NCI-H345 treated with DMSO at 0.1 percent for 48 hours (cell line): Measurements from ENCODE around the gene NACA.
"Not testable (repeated sequence)": the region's sequence is repeated elsewhere in the genome, so short reads cannot be mapped to it uniquely, and the experiment has no call there.

Experiments
- DNase-seq: peaks from one replicate; lab custom pipeline; 2025; ENCODE audit not compliant: unreplicated experiment; lab: John Stamatoyannopoulos, UW

The NACA gene

DNA sequence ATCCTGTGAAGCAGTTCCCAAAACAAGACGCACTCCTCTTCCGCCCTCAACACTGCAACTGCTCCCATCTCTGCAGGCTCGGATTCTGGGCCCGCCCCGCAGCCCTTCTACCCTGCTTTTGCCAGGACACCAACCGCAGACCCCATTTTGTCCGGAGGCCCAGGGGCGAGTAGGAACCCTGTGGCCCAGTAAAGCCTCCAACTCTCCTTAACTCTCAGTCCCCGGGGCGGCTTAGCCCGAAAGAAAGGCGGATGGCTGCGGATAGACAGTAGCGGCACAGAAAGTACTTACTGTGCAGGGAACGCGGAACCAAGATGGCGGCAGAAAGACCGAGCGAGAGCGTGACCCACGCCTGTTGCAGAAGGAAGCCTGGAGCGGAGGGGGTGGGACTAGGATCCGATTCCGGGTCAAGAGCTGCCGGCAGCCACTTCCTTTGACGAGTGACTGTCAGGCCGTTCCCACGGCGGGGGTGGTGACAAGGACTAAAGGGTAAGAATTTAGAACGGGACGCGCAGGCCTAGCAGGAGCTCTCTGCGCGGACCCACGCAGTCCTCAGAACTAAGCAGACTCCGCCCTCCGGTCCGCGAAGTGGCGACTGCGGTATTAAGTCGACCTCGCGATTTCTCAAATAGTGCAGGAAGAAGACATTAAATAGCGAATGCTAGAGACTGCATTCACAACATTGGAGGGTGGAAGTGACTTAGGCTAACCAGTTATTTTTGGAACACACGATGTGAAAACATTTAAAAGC lies at the start of gene NACA:
Gene NACA (minus strand): TSS at position 328 of the 751 bp plus-strand sequence. CDS start 778 bp downstream, outside the sequence.
- peak; percentile 96 for DNase-seq

GRCh38 chr12:56773113-56773512 lies 48.0 kb upstream of the NACA start:
- DNase-seq, result no peak

GRCh38 chr12:56772625-56773024 lies 47.5 kb upstream of the NACA start:
- DNase-seq, result no peak

- DNase-seq, result no peak
Observed at GRCh38 chr12:56769868-56770267, 44.8 kb upstream of the NACA start.

DNA sequence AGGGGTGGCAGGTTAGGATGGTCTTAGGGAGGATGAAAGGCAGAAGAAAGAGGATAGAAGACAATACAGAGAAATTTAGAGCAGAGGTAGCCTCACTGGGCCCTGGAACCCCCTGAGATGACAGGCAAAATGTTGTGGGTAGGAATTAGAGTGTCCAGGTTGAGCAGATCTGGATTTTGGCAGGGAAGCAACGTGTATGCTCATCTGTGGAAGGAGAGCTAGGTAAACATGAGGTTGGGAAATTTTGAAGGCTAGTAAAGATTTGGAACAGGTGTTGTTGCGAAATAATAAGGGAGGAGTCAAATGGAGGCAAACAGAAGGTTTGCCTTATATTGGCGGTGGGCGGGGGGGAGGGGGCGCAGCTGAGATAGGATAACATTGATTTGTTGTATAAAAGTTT lies 43.3 kb upstream of the NACA start:
- no peak for DNase-seq

GRCh38 chr12:56766535-56766934 lies 41.4 kb upstream of the NACA start:
- DNase-seq, result no peak

DNA sequence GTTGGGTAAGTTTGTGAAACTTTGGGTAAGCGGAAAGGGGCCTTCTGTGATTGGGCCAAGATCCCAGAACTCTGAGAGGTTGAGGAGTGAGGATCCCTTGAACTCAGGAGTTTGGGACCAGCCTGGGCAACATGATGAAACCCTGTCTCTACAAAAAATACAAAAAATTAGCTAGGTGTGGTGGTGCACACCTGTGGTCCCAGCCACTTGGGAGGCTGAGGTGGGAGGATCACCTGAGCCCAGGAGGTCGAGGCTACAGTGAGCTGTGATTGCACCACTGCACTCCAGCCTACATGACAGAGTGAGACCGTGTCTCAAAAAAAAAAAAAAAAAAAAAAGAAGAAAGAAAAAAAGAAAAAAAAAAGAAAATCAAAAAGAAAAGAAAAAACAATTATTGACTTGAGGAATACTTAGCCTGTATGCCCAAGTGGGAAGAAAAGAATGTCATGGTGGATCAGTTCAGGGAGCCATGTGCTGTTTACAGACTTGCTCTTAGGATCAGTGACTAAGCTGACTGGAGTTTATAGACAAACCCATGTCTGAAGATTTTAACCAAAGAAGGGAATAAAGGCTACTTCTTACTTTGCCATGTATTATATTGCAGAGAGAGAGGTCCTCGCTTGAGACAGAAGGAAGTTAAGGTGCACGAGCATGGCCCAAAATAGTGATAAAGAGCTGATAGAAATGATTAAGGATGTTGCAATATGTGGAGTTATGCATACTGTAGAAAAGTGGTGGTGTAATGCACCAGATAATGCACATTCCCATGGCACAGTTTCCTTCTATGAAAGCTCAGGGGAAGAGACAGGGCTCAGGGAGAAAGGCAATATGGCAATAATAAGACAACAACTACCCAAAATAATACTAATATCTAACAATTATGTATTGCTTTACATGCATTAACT lies 38.9 kb upstream of the NACA start:
- no peak for DNase-seq

DNA sequence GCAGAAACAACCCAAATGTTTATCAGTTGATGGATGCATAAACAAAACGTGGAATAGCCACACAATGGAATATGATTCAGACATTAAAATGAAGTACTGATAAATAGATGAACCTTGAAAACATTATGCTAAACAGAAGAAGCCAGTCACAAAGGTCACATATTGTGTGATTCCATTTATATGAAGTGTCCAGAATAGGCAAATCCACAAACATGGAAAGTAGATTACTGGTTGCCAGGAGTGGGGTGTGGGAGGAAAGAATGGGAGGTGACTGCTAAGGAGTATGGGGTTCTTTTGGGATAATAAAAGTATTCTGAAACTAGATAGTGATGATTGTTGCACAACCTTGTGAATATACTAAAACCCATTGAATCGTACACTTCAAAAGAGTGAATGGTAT lies 36.7 kb upstream of the NACA start:
- no peak for DNase-seq

- DNase-seq, result no peak
Observed at GRCh38 chr12:56760460-56760859, 35.4 kb upstream of the NACA start.

DNA sequence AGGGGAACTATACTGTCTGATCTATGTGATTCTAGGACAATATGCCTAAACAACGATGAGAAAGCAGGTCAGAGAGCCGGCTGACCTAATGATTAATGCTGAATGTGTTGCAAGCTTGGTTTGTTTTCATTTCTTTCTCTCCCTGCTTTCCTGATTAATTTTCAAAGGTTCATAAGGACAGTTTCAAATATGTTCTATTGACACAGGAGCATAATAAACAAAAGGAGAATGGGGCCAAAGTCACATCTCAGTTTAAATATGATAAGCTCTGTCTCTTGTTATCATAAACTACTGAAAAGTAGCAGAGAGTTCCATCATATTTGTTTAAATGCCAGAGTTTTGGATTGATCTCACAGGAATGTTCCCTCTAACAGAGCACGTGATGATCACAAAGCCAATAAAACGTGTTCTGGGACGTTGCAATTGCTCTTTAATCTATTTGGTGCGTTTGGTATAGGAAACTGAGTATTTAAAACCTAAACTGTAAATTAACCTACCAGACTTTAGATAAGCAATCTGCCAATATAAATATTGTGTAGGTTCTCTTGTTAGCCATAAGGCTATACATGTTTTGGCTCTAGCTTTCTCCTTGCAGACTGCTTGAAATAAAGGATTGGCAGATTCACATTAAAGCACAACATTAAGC lies 34.3 kb upstream of the NACA start:
- no peak for DNase-seq

- no peak for DNase-seq
Observed at GRCh38 chr12:56758728-56759262, 33.7 kb upstream of the NACA start.

DNA sequence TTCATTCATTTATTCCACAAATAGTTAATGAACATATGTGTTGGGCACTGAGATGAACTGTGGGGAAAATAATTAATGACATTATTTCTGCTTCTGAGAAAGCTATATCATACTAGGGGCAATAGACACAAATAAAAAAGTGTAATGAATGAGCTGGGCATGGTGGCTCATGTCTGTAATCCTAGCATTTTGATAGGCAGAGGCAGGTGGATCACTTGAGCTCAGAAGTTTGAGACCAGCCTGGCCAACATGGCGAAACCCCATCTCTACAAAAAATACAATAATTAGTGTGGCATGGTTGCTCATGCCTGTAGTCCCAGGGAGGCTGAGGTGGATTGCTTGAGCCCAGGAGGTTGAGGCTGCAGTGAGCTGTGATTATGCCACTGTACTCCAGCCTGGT lies 32.9 kb upstream of the NACA start:
- DNase-seq, result not testable (repeated sequence)

DNA sequence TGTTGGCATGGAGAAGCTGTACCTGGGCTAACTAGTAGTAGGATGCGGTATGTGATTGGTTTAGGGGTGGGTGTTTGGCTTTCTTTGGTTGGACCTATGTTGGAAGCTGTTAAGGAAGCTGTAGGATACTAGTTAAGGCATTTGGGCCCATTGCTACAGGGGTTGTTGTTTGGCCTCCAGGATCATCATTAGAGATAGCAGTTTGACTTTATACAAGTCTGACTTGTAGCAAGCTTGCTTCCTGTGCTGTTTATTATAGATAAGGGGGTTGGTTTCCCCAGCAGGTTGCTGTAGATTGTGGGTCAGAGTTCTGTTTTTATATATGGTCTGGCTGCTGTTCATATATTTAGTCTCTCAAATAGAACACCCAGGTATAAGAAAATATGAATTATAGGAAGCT lies 28.5 kb upstream of the NACA start:
- DNase-seq, result no peak

GRCh38 chr12:56751712-56752598 lies 26.9 kb upstream of the NACA start, which contains the start of gene PRIM1:
TSS of gene PRIM1 (minus strand) at chr12:56752323. CDS start at chr12:56752298, 25 bp downstream.
- DNase-seq, result peak; percentile 87

DNA sequence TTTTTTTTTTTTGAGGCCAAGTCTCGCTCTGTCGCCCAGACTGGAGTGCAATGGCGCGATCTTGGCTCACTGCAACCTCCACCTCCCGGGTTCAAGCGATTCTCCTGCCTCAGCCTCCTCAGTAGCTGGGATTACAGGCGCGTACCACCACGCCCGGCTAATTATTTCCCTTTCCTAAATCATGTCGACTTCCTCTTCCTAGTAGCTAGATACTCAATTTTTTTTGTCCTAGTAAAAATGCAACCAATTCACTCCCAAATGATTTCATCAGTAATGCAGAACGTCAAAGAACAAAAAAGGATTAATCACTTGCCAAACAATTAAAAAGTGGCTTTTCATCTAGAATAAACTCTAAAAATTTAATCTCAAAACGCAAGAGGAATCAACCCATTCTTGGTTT lies 25.5 kb upstream of the NACA start:
- not testable (repeated sequence) for DNase-seq

DNA sequence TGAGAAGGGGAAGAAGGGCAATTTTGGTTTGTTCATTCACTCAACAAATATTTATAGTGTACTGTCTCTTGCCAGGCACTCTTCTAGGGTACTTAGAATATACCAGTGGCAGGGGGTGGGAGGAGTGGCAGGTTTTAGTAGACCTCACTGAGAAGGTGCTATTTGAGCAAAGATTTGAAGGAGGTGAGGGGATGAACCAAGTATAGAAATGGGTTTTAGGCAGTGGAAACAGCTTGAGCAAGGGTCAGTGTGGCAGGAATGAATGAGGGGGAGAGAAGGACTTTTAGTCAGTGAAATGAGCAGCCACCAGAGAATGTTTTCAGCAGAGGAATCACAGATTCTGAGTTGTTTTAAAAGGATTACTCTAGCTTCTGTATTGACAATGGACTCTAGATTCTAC lies 24.8 kb upstream of the NACA start:
- DNase-seq, result no peak

DNA sequence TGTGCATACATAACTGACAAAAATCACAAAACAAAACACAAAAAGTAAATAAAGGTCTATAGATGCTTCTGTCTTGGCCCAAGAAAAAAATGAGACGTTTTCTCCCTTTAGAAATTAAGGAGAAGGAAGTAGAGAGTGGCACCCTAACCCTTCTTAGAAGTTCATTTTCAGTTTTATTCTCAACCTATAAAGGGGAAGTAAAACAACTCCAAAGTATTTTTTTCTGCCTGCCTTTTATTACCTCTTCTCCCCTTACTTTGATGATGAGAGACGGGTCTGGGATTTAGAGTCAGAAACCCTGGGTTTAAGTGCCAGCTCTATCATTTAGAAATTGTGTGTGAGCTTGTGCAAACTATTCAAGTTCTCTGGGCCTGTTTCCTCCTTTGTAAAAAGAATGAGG lies 24.3 kb upstream of the NACA start:
- DNase-seq, result no peak

GRCh38 chr12:56728139-56728861 lies 3.2 kb upstream of the NACA start:
- no peak for DNase-seq

DNA sequence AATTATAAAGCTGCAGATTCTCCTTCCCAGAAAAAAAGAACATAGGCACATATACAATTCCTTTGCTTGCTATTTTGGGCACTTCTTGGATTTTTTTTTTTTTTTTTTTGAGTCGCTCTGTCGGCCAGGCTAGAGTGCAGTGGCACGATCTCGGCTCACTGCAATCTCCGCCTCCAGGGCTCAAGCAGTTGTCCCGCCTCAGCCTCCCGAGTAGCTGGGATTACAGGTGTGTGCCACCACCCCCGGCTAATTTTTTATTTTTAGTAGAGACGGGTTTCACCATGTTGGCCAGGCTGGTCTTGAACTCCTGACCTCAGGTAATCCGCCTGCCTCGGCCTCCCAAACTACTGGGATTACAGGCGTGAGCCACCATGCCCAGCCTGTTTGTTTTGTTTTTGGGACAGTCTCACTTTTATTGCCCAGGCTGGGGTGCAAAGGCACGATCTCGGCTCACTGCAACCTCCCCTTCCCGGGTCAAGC lies 1.1 kb upstream of the NACA start:
- not testable (repeated sequence) for DNase-seq

- no peak for DNase-seq
Observed at GRCh38 chr12:56725723-56726102, 614 bp upstream of the NACA start.
